Skeletal muscle tissue (tissue), 4 donors: Measurements from ENCODE around the gene OSBPL10. TPM values are rescaled to one million over a fixed set of nuclear protein-coding genes. Genes with fewer than 3 reads are reported as not detected.

Source experiments
- H3K27ac ChIP-seq: one replicate; pipeline ENCODE4 v1.7.0; 2013; ENCODE audit warnings: mild to moderate bottlenecking, low read depth, low read length, inconsistent platforms
- H3K27me3 ChIP-seq, 3 donors: one replicate each; pipeline ENCODE4 v1.7.0; 2013; ENCODE audit warnings: low read length in 3 of 3; ENCODE audit not compliant: control insufficient read depth in 3 of 3, insufficient read depth in 3 of 3
- H3K36me3 ChIP-seq, 3 donors: one replicate each; pipeline ENCODE4 v1.7.0; 2013; ENCODE audit warnings: low read length in 3 of 3; ENCODE audit not compliant: control insufficient read depth in 3 of 3, insufficient read depth in 3 of 3
- H3K4me1 ChIP-seq, 3 donors: one replicate each; pipeline ENCODE4 v1.7.0; 2013; ENCODE audit warnings: low read length in 3 of 3, mild to moderate bottlenecking in 3 of 3; ENCODE audit not compliant: control insufficient read depth in 3 of 3, insufficient read depth in 3 of 3
- H3K4me3 ChIP-seq, 3 donors: one replicate each; pipeline ENCODE4 v1.7.0; 2013; ENCODE audit warnings: low read length in 3 of 3
- H3K9ac ChIP-seq, 3 donors: one replicate each; pipeline ENCODE4 v1.7.0; 2013; ENCODE audit warnings: low read length in 3 of 3, mild to moderate bottlenecking in 3 of 3, moderate library complexity in 2 of 3, low read depth in 1 of 3
- H3K9me3 ChIP-seq, 3 donors: one replicate each; pipeline ENCODE4 v1.7.0; 2013; ENCODE audit warnings: low read length in 3 of 3; ENCODE audit not compliant: control insufficient read depth in 3 of 3
- total RNA-seq: library from RNA; depleted of rRNA; stranded (reverse); fragments of >200 nt; gene quantifications from one replicate; pipeline ENCODE4 v1.2.3, GENCODE V29; 2014
- donor health status: Osteomylitis.

OSBPL10 gene
- total RNA-seq, 1 donor from 2014 or later, result 6.8 TPM

GRCh38 chr3:31775383-31775782, 205.7 kb downstream of the OSBPL10 start:
- Histone ChIP-seq H3K4me3 (no peak overlapping the region), H3K4me1 (no peaks in the 10 kb centered on the region), H3K9me3 (no peaks in the 10 kb centered on the region), H3K27me3 (no peaks in the 10 kb centered on the region), H3K27ac (no peak overlapping the region), H3K36me3 (no peaks in the 10 kb centered on the region), H3K9ac (no peak overlapping the region)

GRCh38 chr3:31772758-31773473, 208.1 kb downstream of the OSBPL10 start:
- Histone ChIP-seq H3K27ac (no peak overlapping the region), H3K4me1 (no peaks in the 10 kb centered on the region), H3K4me3 (no peak overlapping the region), H3K9me3 (no peaks in the 10 kb centered on the region), H3K9ac (no peak overlapping the region), H3K36me3 (no peaks in the 10 kb centered on the region), H3K27me3 (no peaks in the 10 kb centered on the region)

GRCh38 chr3:31772272-31772671, 208.8 kb downstream of the OSBPL10 start:
- Histone ChIP-seq H3K27me3 (no peaks in the 10 kb centered on the region), H3K4me3 (no peak overlapping the region), H3K9ac (no peak overlapping the region), H3K9me3 (no peaks in the 10 kb centered on the region), H3K36me3 (no peaks in the 10 kb centered on the region), H3K27ac (no peak overlapping the region), H3K4me1 (no peaks in the 10 kb centered on the region)

- H3K27me3 ChIP-seq, result no peaks in the 10 kb centered on the region
- H3K36me3 ChIP-seq, result no peaks in the 10 kb centered on the region
- H3K9ac ChIP-seq, result no peak overlapping the region
- H3K4me1 ChIP-seq, result no peaks in the 10 kb centered on the region
- H3K4me3 ChIP-seq, result no peak overlapping the region
- no peaks in the 10 kb centered on the region for H3K9me3 ChIP-seq
- H3K27ac ChIP-seq, result no peak overlapping the region
Measured at GRCh38 chr3:31770822-31771326, 210.2 kb downstream of the OSBPL10 start.

GRCh38 chr3:31768479-31769125, 212.5 kb downstream of the OSBPL10 start:
- Histone ChIP-seq H3K27me3 (no peaks in the 10 kb centered on the region), H3K9ac (no peak overlapping the region), H3K4me1 (no peaks in the 10 kb centered on the region), H3K9me3 (no peaks in the 10 kb centered on the region), H3K27ac (no peak overlapping the region), H3K36me3 (no peaks in the 10 kb centered on the region), H3K4me3 (no peak overlapping the region)

- H3K27ac ChIP-seq, result no peak overlapping the region
- no peak overlapping the region for H3K9ac ChIP-seq
- H3K36me3 ChIP-seq, result no peaks in the 10 kb centered on the region
- no peak overlapping the region for H3K4me3 ChIP-seq
- H3K27me3 ChIP-seq, result no peaks in the 10 kb centered on the region
- H3K9me3 ChIP-seq, result no peaks in the 10 kb centered on the region
- no peaks in the 10 kb centered on the region for H3K4me1 ChIP-seq
Measured at GRCh38 chr3:31767920-31768319, 213.1 kb downstream of the OSBPL10 start.

- Histone ChIP-seq H3K27ac (no peak overlapping the region), H3K27me3 (no peaks in the 10 kb centered on the region), H3K9me3 (no peaks in the 10 kb centered on the region), H3K4me1 (no peaks in the 10 kb centered on the region), H3K36me3 (no peaks in the 10 kb centered on the region), H3K4me3 (no peak overlapping the region), H3K9ac (no peak overlapping the region)
Measured at GRCh38 chr3:31766669-31767068, 214.4 kb downstream of the OSBPL10 start.

- no peak overlapping the region for H3K4me3 ChIP-seq
- no peaks in the 10 kb centered on the region for H3K4me1 ChIP-seq
- no peak overlapping the region for H3K27ac ChIP-seq
- no peaks in the 10 kb centered on the region for H3K9me3 ChIP-seq
- no peak overlapping the region for H3K9ac ChIP-seq
- no peaks in the 10 kb centered on the region for H3K27me3 ChIP-seq
- H3K36me3 ChIP-seq, result no peaks in the 10 kb centered on the region
Measured at GRCh38 chr3:31765871-31766270, 215.2 kb downstream of the OSBPL10 start.

- Histone ChIP-seq H3K9ac (no peak overlapping the region), H3K4me1 (no peaks in the 10 kb centered on the region), H3K27ac (no peak overlapping the region), H3K9me3 (no peaks in the 10 kb centered on the region), H3K36me3 (no peaks in the 10 kb centered on the region), H3K27me3 (no peaks in the 10 kb centered on the region), H3K4me3 (no peak overlapping the region)
Measured at GRCh38 chr3:31763731-31764130, 217.3 kb downstream of the OSBPL10 start.

- no peak overlapping the region for H3K9ac ChIP-seq
- H3K27me3 ChIP-seq, result no peaks in the 10 kb centered on the region
- no peaks in the 10 kb centered on the region for H3K36me3 ChIP-seq
- H3K27ac ChIP-seq, result no peak overlapping the region
- no peak overlapping the region for H3K4me3 ChIP-seq
- no peaks in the 10 kb centered on the region for H3K9me3 ChIP-seq
- H3K4me1 ChIP-seq, result no peaks in the 10 kb centered on the region
Measured at GRCh38 chr3:31762888-31763351, 218.1 kb downstream of the OSBPL10 start.
